ENCODE measurements around the gene ZNF699. TPM values are rescaled to one million over a fixed set of nuclear protein-coding genes. Genes with fewer than 3 reads are reported as not detected.

ZNF699 gene
- total RNA-seq: 1 to 10 TPM in 5 of 6 experiments, under 1 TPM in 1; 0.48 to 7.8 (median 2.3) TPM
- long read RNA-seq: 0 reads

GRCh38 chr19:9309139-9309973 is at the start of gene ZNF699:
TSS of gene ZNF699 (minus strand) at chr19:9309838. CDS start at chr19:9305119, 4,719 bp downstream.
- Histone ChIP-seq H3K4me1 (peaks cover 0 to 8% (median 0%) of the 10 kb centered on the region in 4 donors), H3K27me3 (no peaks in the 10 kb centered on the region), H3K36me3 (peaks cover 0 to 2% (median 0%) of the 10 kb centered on the region in 4 donors), H3K27ac (peak within 1 kb of the TSS; percentile 37 to 89 (median 79)), H3K4me3 (peak within 1 kb of the TSS; percentile 69 to 84 (median 82)), H3K9me3 (peaks cover 0 to 4% (median 0%) of the 10 kb centered on the region in 4 donors)
- DNase-seq: peak; percentile 96 to 98 (median 98)
- peak; percentile 96 to 98 (median 97) for ATAC-seq
- TF ChIP-seq POLR2A (IDR thresholded peaks at IDR 0.05): peak; percentile 81
- TF ChIP-seq, protein P1, sequence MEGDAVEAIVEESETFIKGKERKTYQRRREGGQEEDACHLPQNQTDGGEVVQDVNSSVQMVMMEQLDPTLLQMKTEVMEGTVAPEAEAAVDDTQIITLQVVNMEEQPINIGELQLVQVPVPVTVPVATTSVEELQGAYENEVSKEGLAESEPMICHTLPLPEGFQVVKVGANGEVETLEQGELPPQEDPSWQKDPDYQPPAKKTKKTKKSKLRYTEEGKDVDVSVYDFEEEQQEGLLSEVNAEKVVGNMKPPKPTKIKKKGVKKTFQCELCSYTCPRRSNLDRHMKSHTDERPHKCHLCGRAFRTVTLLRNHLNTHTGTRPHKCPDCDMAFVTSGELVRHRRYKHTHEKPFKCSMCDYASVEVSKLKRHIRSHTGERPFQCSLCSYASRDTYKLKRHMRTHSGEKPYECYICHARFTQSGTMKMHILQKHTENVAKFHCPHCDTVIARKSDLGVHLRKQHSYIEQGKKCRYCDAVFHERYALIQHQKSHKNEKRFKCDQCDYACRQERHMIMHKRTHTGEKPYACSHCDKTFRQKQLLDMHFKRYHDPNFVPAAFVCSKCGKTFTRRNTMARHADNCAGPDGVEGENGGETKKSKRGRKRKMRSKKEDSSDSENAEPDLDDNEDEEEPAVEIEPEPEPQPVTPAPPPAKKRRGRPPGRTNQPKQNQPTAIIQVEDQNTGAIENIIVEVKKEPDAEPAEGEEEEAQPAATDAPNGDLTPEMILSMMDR (IDR thresholded peaks at IDR 0.05): no peak
- 3% methylated on average over 39 of the region's 63 CpGs for WGBS (ENCODE audit: insufficient coverage, low coverage, low lambda C conversion rate, missing lambda C conversion rate)
- intact Hi-C loops (cut with DNase I): no loop called here

GRCh38 chr19:9354651-9355050 is 45.0 kb upstream of the ZNF699 start:
- Histone ChIP-seq H3K27me3 (no peaks in the 10 kb centered on the region), H3K36me3 (no peaks in the 10 kb centered on the region), H3K9me3 (peaks cover 0 to 29% (median 3%) of the 10 kb centered on the region in 4 donors), H3K27ac (no peak overlapping the region), H3K4me3 (no peak overlapping the region), H3K4me1 (no peaks in the 10 kb centered on the region)
- intact Hi-C loops (cut with DNase I): no loop called here
- ATAC-seq (no peak), DNase-seq (no peak)
- 80% methylated on average over 1 of the region's 2 CpGs for WGBS (ENCODE audit: insufficient coverage, low coverage, low lambda C conversion rate, missing lambda C conversion rate)
- TF ChIP-seq, protein P1 (IDR thresholded peaks at IDR 0.05): no peak

GRCh38 chr19:9353011-9353410 is 43.4 kb upstream of the ZNF699 start:
- ATAC-seq: no peak
- no peaks in the 10 kb centered on the region for H3K36me3 ChIP-seq
- peaks cover 0 to 35% (median 7%) of the 10 kb centered on the region in 4 donors for H3K9me3 ChIP-seq
- no peaks in the 10 kb centered on the region for H3K4me1 ChIP-seq
- H3K27ac ChIP-seq: no peak overlapping the region
- TF ChIP-seq, protein P1 (IDR thresholded peaks at IDR 0.05): no peak
- TF ChIP-seq POLR2A (IDR thresholded peaks at IDR 0.05): no peak
- no peak overlapping the region for H3K4me3 ChIP-seq
- H3K27me3 ChIP-seq: no peaks in the 10 kb centered on the region
- no peak for DNase-seq
- intact Hi-C loops (cut with DNase I): no loop called here

DNA sequence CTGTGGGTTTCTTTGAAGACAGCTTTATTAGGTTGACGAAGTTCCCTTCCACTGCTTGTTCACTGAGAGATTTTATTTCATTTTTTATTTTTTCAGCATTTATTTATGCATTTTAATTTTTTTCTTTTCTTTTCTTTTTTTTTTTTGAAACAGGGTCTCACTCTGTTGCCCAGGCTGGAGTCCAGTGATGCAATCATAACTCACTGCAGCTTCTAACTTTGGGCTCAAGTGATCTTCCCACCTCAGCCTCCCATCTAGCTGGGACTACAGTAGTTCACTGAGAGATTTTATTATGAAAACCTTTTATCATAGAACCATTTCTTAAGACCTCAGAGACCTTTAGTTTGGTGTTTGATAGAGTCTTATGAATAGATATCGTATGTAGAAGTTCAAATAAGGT is 42.9 kb upstream of the ZNF699 start:
- Histone ChIP-seq H3K27me3 (no peaks in the 10 kb centered on the region), H3K27ac (no peak overlapping the region), H3K4me3 (no peak overlapping the region), H3K36me3 (no peaks in the 10 kb centered on the region), H3K9me3 (peaks cover 0 to 33% (median 9%) of the 10 kb centered on the region in 4 donors), H3K4me1 (no peaks in the 10 kb centered on the region)
- TF ChIP-seq, protein P1 (IDR thresholded peaks at IDR 0.05): no peak
- no peak for TF ChIP-seq POLR2A (IDR thresholded peaks at IDR 0.05)
- DNase-seq (no peak), ATAC-seq (no peak)
- 96% methylated on average over 2 of the region's 2 CpGs for WGBS (ENCODE audit: insufficient coverage, low coverage, low lambda C conversion rate, missing lambda C conversion rate)
- intact Hi-C loops (cut with DNase I): no loop called here
